Uterus (tissue), 2 donors: ENCODE measurements around the gene XDH.

Experiments
- POLR2A ChIP-seq, 2 donors: fragments of 450-650 bp; IDR thresholded peaks; one replicate each; pipeline ENCODE4 v1.6.1; 2016; ENCODE audit warnings: antibody characterized with exemption in 2 of 2, mild to moderate bottlenecking in 1 of 2, moderate library complexity in 1 of 2
- TF ChIP-seq, protein P1 (sequence below), 4 experiments: fragments of 200-600 bp in 2 of 4; fragments of 450-650 bp in 2 of 4; sonication (generic) in 2 of 4; IDR thresholded peaks; one replicate each; pipeline ENCODE4 v1.5.1; 2016 to 2019; ENCODE audit warnings: antibody characterized with exemption in 4 of 4, mild to moderate bottlenecking in 2 of 4, moderate library complexity in 1 of 4

DNA sequence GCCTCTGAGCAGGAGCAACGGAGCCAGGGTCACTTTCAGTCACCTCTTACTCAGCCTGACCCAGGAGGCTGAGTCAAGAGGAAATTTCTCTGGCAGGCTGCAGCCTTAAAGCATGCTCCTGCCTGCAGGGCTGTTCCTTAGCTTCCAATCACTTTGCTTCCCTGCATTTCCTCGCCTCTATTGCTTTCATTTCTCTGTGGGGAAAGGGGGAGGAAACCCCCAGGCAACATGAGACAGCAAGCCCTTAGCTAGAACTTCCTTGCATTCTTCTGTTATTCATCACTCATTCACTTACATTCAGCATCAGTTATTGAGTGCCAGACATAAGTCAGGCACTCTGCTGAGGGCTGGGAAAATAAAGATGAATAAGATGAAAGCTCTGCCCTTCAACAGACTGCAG lies 13.0 kb downstream of the XDH start:
- TF ChIP-seq, protein P1, sequence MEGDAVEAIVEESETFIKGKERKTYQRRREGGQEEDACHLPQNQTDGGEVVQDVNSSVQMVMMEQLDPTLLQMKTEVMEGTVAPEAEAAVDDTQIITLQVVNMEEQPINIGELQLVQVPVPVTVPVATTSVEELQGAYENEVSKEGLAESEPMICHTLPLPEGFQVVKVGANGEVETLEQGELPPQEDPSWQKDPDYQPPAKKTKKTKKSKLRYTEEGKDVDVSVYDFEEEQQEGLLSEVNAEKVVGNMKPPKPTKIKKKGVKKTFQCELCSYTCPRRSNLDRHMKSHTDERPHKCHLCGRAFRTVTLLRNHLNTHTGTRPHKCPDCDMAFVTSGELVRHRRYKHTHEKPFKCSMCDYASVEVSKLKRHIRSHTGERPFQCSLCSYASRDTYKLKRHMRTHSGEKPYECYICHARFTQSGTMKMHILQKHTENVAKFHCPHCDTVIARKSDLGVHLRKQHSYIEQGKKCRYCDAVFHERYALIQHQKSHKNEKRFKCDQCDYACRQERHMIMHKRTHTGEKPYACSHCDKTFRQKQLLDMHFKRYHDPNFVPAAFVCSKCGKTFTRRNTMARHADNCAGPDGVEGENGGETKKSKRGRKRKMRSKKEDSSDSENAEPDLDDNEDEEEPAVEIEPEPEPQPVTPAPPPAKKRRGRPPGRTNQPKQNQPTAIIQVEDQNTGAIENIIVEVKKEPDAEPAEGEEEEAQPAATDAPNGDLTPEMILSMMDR (IDR thresholded peaks at IDR 0.05): no peak
- TF ChIP-seq POLR2A (IDR thresholded peaks at IDR 0.05): no peak
